Measurements from ENCODE around the gene PAX8.
A peak's percentile ranks its signal among the peaks of the same experiment; 100 is the strongest.

- TF ChIP-seq EP300 (IDR thresholded peaks at IDR 0.05) (peak in 2 of 4 donors; percentile 19 to 81), CTCF (IDR thresholded peaks at IDR 0.05) (no peak)
These were observed 38.4 kb downstream of the PAX8 start for GRCh38 chr2:113240150-113240914.
